GM06990 (cell line): Measurements from ENCODE around the gene TRIM44.
"Not testable (repeated sequence)": the region's sequence is repeated elsewhere in the genome, so short reads cannot be mapped to it uniquely, and the experiment has no call there.

Experiments used
- DNase-seq: peaks from one replicate; pipeline ENCODE4 v3.0.0-alpha.2; 2011; ENCODE audit not compliant: insufficient read length; ENCODE audit errors: extremely low read depth
- H3K27me3 ChIP-seq: replicated peaks from 2 replicates; pipeline ENCODE4 v1.6.0; 2011; ENCODE audit warnings: low read length; ENCODE audit not compliant: control insufficient read depth, insufficient read depth
- H3K36me3 ChIP-seq: 2 replicates; pipeline ENCODE4 v1.5.1; 2011; ENCODE audit warnings: low read length; ENCODE audit not compliant: control insufficient read depth, insufficient read depth
- H3K4me3 ChIP-seq: replicated peaks from 2 replicates; pipeline ENCODE4 v1.5.1; 2011; ENCODE audit warnings: low read depth, mild to moderate bottlenecking, control low read depth, low read length
- CTCF ChIP-seq: IDR thresholded peaks from 2 replicates; pipeline ENCODE4 v1.5.1; 2011; ENCODE audit warnings: low read length, control low read depth, mild to moderate bottlenecking, inconsistent platforms; ENCODE audit not compliant: insufficient read depth, poor library complexity, severe bottlenecking

TRIM44 gene

GRCh38 chr11:35667257-35667656 is 4.7 kb downstream of the TRIM44 start:
- no peak overlapping the region for H3K4me3 ChIP-seq
- no peak for TF ChIP-seq CTCF
- no peak for DNase-seq
- H3K27me3 ChIP-seq, result no peaks in the 10 kb centered on the region
- no peaks in the 10 kb centered on the region for H3K36me3 ChIP-seq

GRCh38 chr11:35668350-35668749 is 5.8 kb downstream of the TRIM44 start:
- not testable (repeated sequence) for H3K27me3 ChIP-seq, DNase-seq, H3K4me3 ChIP-seq, H3K36me3 ChIP-seq

GRCh38 chr11:35671396-35672127 is 9.0 kb downstream of the TRIM44 start:
- no peak for TF ChIP-seq CTCF
- Histone ChIP-seq H3K27me3 (no peaks in the 10 kb centered on the region), H3K4me3 (no peak overlapping the region), H3K36me3 (no peaks in the 10 kb centered on the region)
- no peak for DNase-seq

DNA sequence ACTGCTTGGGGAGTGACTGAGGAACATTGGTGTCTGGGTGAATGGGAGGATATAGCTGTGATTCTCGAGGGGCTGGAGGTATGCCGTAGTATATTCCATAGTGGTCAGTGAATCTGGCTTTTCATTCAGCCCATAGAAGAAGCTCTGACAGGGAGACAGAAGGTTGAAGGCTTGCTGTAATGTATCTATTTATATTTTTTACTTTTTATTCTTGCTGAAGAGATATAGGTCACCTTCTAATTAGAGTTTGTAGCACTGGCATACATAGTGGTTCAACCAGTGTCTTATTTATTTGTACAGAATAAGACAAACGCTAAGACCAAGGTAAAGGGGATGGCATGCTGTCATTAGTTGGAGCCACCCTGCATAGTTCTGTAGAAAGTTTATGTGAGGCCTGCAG is 10.0 kb downstream of the TRIM44 start:
- Histone ChIP-seq H3K36me3 (no peaks in the 10 kb centered on the region), H3K4me3 (no peak overlapping the region), H3K27me3 (no peaks in the 10 kb centered on the region)
- no peak for DNase-seq
- TF ChIP-seq CTCF, result no peak

- Histone ChIP-seq H3K27me3 (no peaks in the 10 kb centered on the region), H3K4me3 (no peak overlapping the region), H3K36me3 (no peaks in the 10 kb centered on the region)
- no peak for DNase-seq
- TF ChIP-seq CTCF, result no peak
These were observed 13.5 kb downstream of the TRIM44 start for GRCh38 chr11:35675901-35676610.

GRCh38 chr11:35676611-35676965 is 14.0 kb downstream of the TRIM44 start:
- Histone ChIP-seq H3K27me3 (no peaks in the 10 kb centered on the region), H3K4me3 (no peak overlapping the region), H3K36me3 (no peaks in the 10 kb centered on the region)
- DNase-seq, result no peak
- TF ChIP-seq CTCF, result no peak
